Brain microvascular endothelial cell (primary cell): ENCODE data around the gene FAM135A.

Experiments used
- DNase-seq: peaks from one replicate; pipeline ENCODE4 v3.0.0-alpha.2; 2020
- H3K27ac ChIP-seq: fragments of 250-450 bp; sonication (Bioruptor Pico); 2 replicates; pipeline ENCODE4 v1.5.1; 2020; ENCODE audit warnings: mild to moderate bottlenecking, moderate library complexity
- H3K27me3 ChIP-seq: fragments of 250-450 bp; sonication (Bioruptor Pico); replicated peaks from 2 replicates; pipeline ENCODE4 v1.5.1; 2020; ENCODE audit warnings: mild to moderate bottlenecking
- H3K36me3 ChIP-seq: fragments of 250-450 bp; sonication (Bioruptor Pico); replicated peaks from 2 replicates; pipeline ENCODE4 v1.5.1; 2020; ENCODE audit warnings: mild to moderate bottlenecking
- H3K4me3 ChIP-seq: 2 replicates; pipeline ENCODE4 v1.5.1; 2011; ENCODE audit warnings: low read depth, mild to moderate bottlenecking, control low read depth, low read length, moderate library complexity
- CTCF ChIP-seq: IDR thresholded peaks from 2 replicates; pipeline ENCODE4 v1.5.1; 2011; ENCODE audit warnings: low read depth, mild to moderate bottlenecking, moderate library complexity, low read length, control low read depth, inconsistent platforms; ENCODE audit errors: missing control alignments
- in situ Hi-C: cut with HindIII; loops from 2 replicates; pipeline ENCODE4 v1.10.0; 2017; ENCODE audit warnings: low sequenced_read_pairs, low pct_ligation_motif_present

The FAM135A gene

GRCh38 chr6:70507161-70507560, 93.9 kb downstream of the FAM135A start:
- in situ Hi-C loops, result no loop called here
- Histone ChIP-seq H3K27me3 (no peaks in the 10 kb centered on the region), H3K27ac (no peak overlapping the region), H3K4me3 (no peak overlapping the region), H3K36me3 (no peaks in the 10 kb centered on the region)
- no peak for TF ChIP-seq CTCF
- no peak for DNase-seq

GRCh38 chr6:70508953-70509352, 95.6 kb downstream of the FAM135A start:
- Histone ChIP-seq H3K27me3 (no peaks in the 10 kb centered on the region), H3K36me3 (no peaks in the 10 kb centered on the region), H3K4me3 (no peak overlapping the region), H3K27ac (no peak overlapping the region)
- TF ChIP-seq CTCF, result no peak
- in situ Hi-C loops, result no loop called here
- DNase-seq, result no peak

GRCh38 chr6:70510600-70510999, 97.3 kb downstream of the FAM135A start:
- no peak for DNase-seq
- in situ Hi-C loops, result no loop called here
- TF ChIP-seq CTCF, result no peak
- Histone ChIP-seq H3K4me3 (no peak overlapping the region), H3K36me3 (no peaks in the 10 kb centered on the region), H3K27me3 (no peaks in the 10 kb centered on the region), H3K27ac (no peak overlapping the region)

- no peak overlapping the region for H3K4me3 ChIP-seq
- no peaks in the 10 kb centered on the region for H3K27me3 ChIP-seq
- no peaks in the 10 kb centered on the region for H3K36me3 ChIP-seq
- H3K27ac ChIP-seq, result no peak overlapping the region
- no peak for DNase-seq
- TF ChIP-seq CTCF, result no peak
- in situ Hi-C loops, result no loop called here
These were observed 105.4 kb downstream of the FAM135A start for GRCh38 chr6:70518723-70519122.

GRCh38 chr6:70520575-70520974, 107.3 kb downstream of the FAM135A start:
- in situ Hi-C loops, result no loop called here
- Histone ChIP-seq H3K4me3 (no peak overlapping the region), H3K27ac (no peak overlapping the region), H3K36me3 (no peaks in the 10 kb centered on the region), H3K27me3 (no peaks in the 10 kb centered on the region)
- DNase-seq, result no peak
- peak; percentile 35 for TF ChIP-seq CTCF

- H3K27ac ChIP-seq, result no peak overlapping the region
- no peaks in the 10 kb centered on the region for H3K36me3 ChIP-seq
- in situ Hi-C loops, result no loop called here
- no peak for TF ChIP-seq CTCF
- no peaks in the 10 kb centered on the region for H3K27me3 ChIP-seq
- no peak overlapping the region for H3K4me3 ChIP-seq
- DNase-seq, result no peak
These were observed 111.5 kb downstream of the FAM135A start for GRCh38 chr6:70524721-70525286.
